Stimulated activated CD8-positive, alpha-beta memory T cell treated with anti-CD3 and anti-CD28 coated beads, Interleukin-7, amount 100 ng/mL, for 48 hours (primary cell): ENCODE results near the gene PIPOX.

ENCODE experiments used
- DNase-seq, 2 donors: peaks; one replicate each; pipeline ENCODE4 v3.0.0-alpha.2; 2020; ENCODE audit warnings: low read depth in 1 of 2; ENCODE audit errors: extremely low read depth in 1 of 2

PIPOX gene

GRCh38 chr17:29094101-29094708 lies 51.3 kb downstream of the PIPOX start:
- DNase-seq, result no peak

GRCh38 chr17:29095439-29095838 lies 52.5 kb downstream of the PIPOX start:
- no peak for DNase-seq

- DNase-seq, result no peak
Measured at GRCh38 chr17:29096094-29096493, 53.2 kb downstream of the PIPOX start.

- DNase-seq, result no peak
Measured at GRCh38 chr17:29099527-29099926, 56.6 kb downstream of the PIPOX start.

GRCh38 chr17:29100296-29100695 lies 57.4 kb downstream of the PIPOX start:
- DNase-seq, result no peak

- DNase-seq, result no peak
Measured at GRCh38 chr17:29102046-29102445, 59.1 kb downstream of the PIPOX start.

- DNase-seq, result no peak
Measured at GRCh38 chr17:29102741-29103181, 59.8 kb downstream of the PIPOX start.

- DNase-seq, result no peak
Measured at GRCh38 chr17:29103341-29103740, 60.4 kb downstream of the PIPOX start.
